ENCODE data around the gene TRIM75. TPM values are rescaled to one million over a fixed set of nuclear protein-coding genes. Genes with fewer than 3 reads are reported as not detected.
A peak's percentile ranks its signal among the peaks of the same experiment; 100 is the strongest.
"Not testable (repeated sequence)": the region's sequence is repeated elsewhere in the genome, so short reads cannot be mapped to it uniquely, and the experiment has no call there.

The TRIM75 gene
- total RNA-seq, 1 experiment from 2014 or later, result not detected

- no peak for DNase-seq (ENCODE audit: low read depth)
- in situ Hi-C loops (cut with HindIII; ENCODE audit: low pct_unique_long_range_greater_than_20kb, low sequenced_read_pairs), result no loop called here
These were observed 7.3 kb downstream of the TRIM75 start for GRCh38 chr4:165060938-165061337.

DNA sequence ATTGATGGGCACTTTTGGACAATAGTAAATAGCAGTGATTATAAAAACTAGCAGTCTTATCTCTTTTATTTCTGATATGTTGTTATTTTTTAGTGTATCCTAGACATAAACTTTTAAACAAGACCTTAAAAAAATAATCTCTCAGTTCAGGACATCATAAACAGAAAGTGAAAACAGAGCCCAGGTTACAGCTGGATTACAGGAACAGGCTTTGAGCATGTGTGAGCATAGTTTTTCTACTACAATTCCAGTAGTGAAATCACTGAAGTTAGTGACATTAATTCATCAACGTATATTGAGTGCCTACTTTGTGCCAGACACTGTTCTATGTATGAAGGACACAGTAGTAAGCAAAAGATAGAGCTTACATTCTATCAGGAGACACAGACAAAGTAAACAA is 16.9 kb downstream of the TRIM75 start:
- DNase-seq (ENCODE audit: low read depth), result no peak
- in situ Hi-C loops (cut with HindIII; ENCODE audit: low pct_unique_long_range_greater_than_20kb, low sequenced_read_pairs), result no loop called here

DNA sequence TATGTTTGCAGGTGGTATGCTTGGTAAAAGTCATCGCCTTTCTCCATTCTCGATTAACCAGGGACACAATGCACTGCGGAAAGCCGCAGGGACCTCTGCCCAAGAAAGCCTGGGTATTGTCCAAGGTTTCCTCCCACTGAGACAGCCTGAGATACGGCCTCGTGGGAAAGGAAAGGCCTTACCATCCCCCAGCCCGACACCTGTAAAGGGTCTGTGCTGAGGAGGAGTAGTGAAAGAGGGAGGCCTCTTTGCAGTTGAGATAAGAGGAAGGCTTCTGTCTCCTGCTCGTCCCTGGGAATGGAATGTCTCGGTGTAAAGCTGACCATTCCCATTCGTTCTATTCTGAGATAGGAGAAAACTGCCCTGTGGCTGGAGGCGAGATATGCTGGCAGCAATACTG is 19.7 kb downstream of the TRIM75 start:
- in situ Hi-C loops (cut with HindIII; ENCODE audit: low pct_unique_long_range_greater_than_20kb, low sequenced_read_pairs), result not testable (repeated sequence)

DNA sequence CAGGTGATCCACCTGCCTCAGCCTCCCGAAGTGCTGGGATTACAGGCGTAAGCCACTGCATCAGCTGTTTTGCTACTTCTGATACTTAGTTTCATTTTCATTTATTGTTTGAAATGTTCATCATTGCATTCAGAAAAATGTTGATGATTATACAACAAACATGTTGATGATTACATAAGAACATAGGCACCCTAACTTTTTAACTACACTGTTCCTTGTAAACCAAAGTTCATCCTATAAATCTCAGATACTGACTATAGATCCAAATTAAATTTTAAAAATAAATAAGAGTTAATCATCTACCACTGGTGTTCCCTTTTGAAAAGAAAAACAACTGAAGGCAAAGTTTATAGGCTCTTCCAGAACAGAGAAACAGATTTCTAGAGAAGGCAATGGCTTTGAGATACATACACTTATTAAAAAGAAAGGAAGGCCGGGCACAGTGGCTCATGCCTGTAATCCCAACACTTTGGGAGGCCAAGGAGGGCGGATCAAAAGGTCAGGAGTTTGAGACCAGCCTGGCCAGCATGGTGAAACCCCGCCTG is 23.4 kb downstream of the TRIM75 start:
- in situ Hi-C loops (cut with HindIII; ENCODE audit: low pct_unique_long_range_greater_than_20kb, low sequenced_read_pairs), result no loop called here
- no peak for DNase-seq (ENCODE audit: low read depth)

More for the DNA sequence above, 19.7 kb downstream of the TRIM75 start:
- DNase-seq (ENCODE audit: low read depth), result not testable (repeated sequence)

DNA sequence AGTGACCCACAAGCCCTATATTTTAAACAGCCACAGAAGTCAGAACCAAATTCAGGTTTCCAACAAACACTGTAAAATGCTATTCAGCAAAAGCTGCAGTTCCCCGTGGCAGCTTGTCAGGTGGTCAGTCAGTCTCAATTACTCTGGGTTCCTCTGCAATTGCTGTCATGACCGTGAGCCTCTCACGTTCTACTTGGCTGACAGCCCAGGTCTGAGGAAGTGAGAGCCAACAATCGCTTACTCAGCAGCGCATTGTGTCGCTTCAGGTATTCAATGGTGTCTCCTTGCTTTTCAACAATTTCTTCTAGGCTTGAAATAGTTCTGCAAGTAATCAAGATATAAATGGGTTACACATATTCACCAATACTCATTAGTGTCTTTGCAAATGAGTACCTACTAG is 25.8 kb downstream of the TRIM75 start:
- in situ Hi-C loops (cut with HindIII; ENCODE audit: low pct_unique_long_range_greater_than_20kb, low sequenced_read_pairs), result no loop called here
- peak; percentile 12 for DNase-seq (ENCODE audit: low read depth)

DNA sequence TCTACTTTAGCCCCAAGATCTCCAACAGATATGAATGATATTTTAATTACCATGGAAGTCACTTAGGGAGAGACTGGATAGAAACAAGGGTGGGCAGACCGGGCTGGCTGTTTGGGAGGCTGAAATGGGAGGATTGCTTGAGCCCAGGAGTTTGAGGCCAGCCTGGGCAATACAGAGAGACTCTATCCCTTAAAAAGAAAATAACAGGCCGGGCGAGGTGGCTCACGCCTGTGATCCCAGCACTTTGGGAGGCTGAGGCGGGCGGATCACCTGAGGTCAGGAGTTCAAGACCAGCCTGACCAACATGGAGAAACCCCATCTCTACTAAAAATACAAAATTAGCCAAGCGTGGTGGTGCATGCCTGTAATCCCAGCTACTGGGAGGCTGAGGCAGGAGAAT is 31.1 kb downstream of the TRIM75 start:
- in situ Hi-C loops (cut with HindIII; ENCODE audit: low pct_unique_long_range_greater_than_20kb, low sequenced_read_pairs); DNase-seq (ENCODE audit: low read depth): not testable (repeated sequence)

GRCh38 chr4:165085946-165086345 is 32.3 kb downstream of the TRIM75 start:
- in situ Hi-C loops (cut with HindIII; ENCODE audit: low pct_unique_long_range_greater_than_20kb, low sequenced_read_pairs), result no loop called here
- DNase-seq (ENCODE audit: low read depth), result no peak

DNA sequence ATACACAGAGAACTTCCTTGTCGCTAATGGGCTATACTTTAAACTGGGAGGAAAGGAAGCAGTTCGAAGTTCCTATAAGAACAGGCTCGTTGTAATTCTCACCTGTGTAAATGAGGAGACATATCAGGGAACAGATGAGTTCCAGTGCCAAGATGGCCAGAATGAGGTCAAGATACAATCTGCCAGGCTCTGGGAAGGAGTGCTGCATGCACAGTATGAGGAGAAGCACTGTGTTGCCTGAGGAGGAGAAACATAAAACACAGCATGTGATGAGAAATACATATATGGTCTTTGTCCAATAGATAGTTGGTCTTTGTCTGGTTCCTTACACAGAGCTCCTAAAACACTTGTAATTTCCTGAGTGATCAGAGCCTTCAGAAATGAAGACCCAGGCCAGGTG is 34.7 kb downstream of the TRIM75 start:
- in situ Hi-C loops (cut with HindIII; ENCODE audit: low pct_unique_long_range_greater_than_20kb, low sequenced_read_pairs), result no loop called here
- DNase-seq (ENCODE audit: low read depth), result no peak

DNA sequence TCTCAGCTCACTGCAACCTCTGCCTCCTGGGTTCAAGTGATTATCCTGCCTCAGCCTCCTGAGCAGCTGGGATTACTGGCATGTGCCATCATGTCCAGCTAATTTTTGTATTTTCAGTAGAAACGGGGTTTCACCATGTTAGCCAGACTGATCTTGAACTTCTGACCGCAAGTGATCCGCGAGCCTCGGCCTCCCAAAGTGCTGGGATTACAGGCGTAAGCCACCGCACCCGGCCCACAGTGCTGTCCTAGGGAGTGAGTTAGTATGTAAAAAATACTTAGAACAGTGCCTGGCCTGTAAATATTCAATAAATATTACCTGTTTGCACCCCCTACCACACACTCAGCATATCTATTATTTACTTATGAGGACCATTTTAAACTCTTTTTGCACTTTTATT is 38.5 kb downstream of the TRIM75 start:
- in situ Hi-C loops (cut with HindIII; ENCODE audit: low pct_unique_long_range_greater_than_20kb, low sequenced_read_pairs); DNase-seq (ENCODE audit: low read depth): not testable (repeated sequence)

- DNase-seq (ENCODE audit: low read depth), result no peak
- in situ Hi-C loops (cut with HindIII; ENCODE audit: low pct_unique_long_range_greater_than_20kb, low sequenced_read_pairs), result no loop called here
These were observed 41.2 kb downstream of the TRIM75 start for GRCh38 chr4:165094873-165095272.

GRCh38 chr4:165095291-165095690 is 41.6 kb downstream of the TRIM75 start:
- DNase-seq (ENCODE audit: low read depth), result no peak
- in situ Hi-C loops (cut with HindIII; ENCODE audit: low pct_unique_long_range_greater_than_20kb, low sequenced_read_pairs), result no loop called here

- in situ Hi-C loops (cut with HindIII; ENCODE audit: low pct_unique_long_range_greater_than_20kb, low sequenced_read_pairs), result no loop called here
- peak; percentile 15 for DNase-seq (ENCODE audit: low read depth)
These were observed 43.1 kb downstream of the TRIM75 start for GRCh38 chr4:165096776-165097175.

GRCh38 chr4:165101641-165102040 is 48.0 kb downstream of the TRIM75 start:
- in situ Hi-C loops (cut with HindIII; ENCODE audit: low pct_unique_long_range_greater_than_20kb, low sequenced_read_pairs), result no loop called here

GRCh38 chr4:165106518-165106917 is 52.9 kb downstream of the TRIM75 start:
- in situ Hi-C loops (cut with HindIII; ENCODE audit: low pct_unique_long_range_greater_than_20kb, low sequenced_read_pairs), result no loop called here
- DNase-seq (ENCODE audit: low read depth), result no peak

More at GRCh38 chr4:165101641-165102040, 48.0 kb downstream of the TRIM75 start:
- no peak for DNase-seq (ENCODE audit: low read depth)

Other genes with a start within 250 kb of the TRIM75 start
- not detected in 2 replicates for gene APELA, start 176.7 kb upstream of the TRIM75 start, total RNA-seq (2014; rRNA removed; shearing (Covaris generic); ENCODE audit: low replicate concordance)
- gene TRIM61, start 76.2 kb upstream of the TRIM75 start, total RNA-seq (2014; rRNA removed; shearing (Covaris generic); ENCODE audit: low replicate concordance), result not detected in 2 replicates
- gene TRIM60, start 21.9 kb upstream of the TRIM75 start, total RNA-seq (2014; rRNA removed; shearing (Covaris generic); ENCODE audit: low replicate concordance), result not detected in 2 replicates
- 11.7 and 20.1 TPM in 2 replicates for gene TMEM192, start 59.0 kb downstream of the TRIM75 start, total RNA-seq (2014; rRNA removed; shearing (Covaris generic); ENCODE audit: low replicate concordance)
- 3.5 and 10.1 TPM in 2 replicates for gene KLHL2, start 153.7 kb downstream of the TRIM75 start, total RNA-seq (2014; rRNA removed; shearing (Covaris generic); ENCODE audit: low replicate concordance)